KBM-7 (cell line): ENCODE measurements around the gene WWTR1.

Experiments
- DNase-seq: peaks from one replicate; pipeline ENCODE4 v3.0.0-alpha.2; 2015
- in situ Hi-C: fragments of 300-500 bp; cut with MboI; formaldehyde crosslinking; loops from 2 replicates; pipeline ENCODE4 v1.14.3; 2020; ENCODE audit warnings: low sequenced_read_pairs, low pct_unique_long_range_greater_than_20kb, mixed read lengths

The WWTR1 gene

GRCh38 chr3:149490260-149490971 is 167.4 kb downstream of the WWTR1 start:
- in situ Hi-C loops: loop anchor here (25.0 kb wide), 1 partner anchor 528 kb away; no protein-coding TSS in a partner anchor
- DNase-seq: no peak

GRCh38 chr3:149489060-149489690 is 168.7 kb downstream of the WWTR1 start:
- no peak for DNase-seq
- in situ Hi-C loops: loop anchor here (10.0 to 25.0 kb wide), 2 partner anchors 94 to 527 kb away; no protein-coding TSS in a partner anchor

GRCh38 chr3:149487598-149488197 is 170.1 kb downstream of the WWTR1 start:
- in situ Hi-C loops: loop anchor here (10.0 to 25.0 kb wide), 2 partner anchors 93 to 525 kb away; no protein-coding TSS in a partner anchor
- peak; percentile 41 for DNase-seq

- DNase-seq: no peak
- in situ Hi-C loops: loop anchor here (10.0 to 25.0 kb wide), 2 partner anchors 92 to 524 kb away; no protein-coding TSS in a partner anchor
Measured at GRCh38 chr3:149486726-149487125, 171.1 kb downstream of the WWTR1 start.

- DNase-seq: no peak
- in situ Hi-C loops: loop anchor here (10.0 to 25.0 kb wide), 2 partner anchors 87 to 519 kb away; no protein-coding TSS in a partner anchor
Measured at GRCh38 chr3:149481491-149481890, 176.3 kb downstream of the WWTR1 start.

- DNase-seq: no peak
- in situ Hi-C loops: loop anchor here (10.0 to 25.0 kb wide), 2 partner anchors 86 to 519 kb away; no protein-coding TSS in a partner anchor
Measured at GRCh38 chr3:149481056-149481455, 176.8 kb downstream of the WWTR1 start.

GRCh38 chr3:149480326-149481017 is 177.4 kb downstream of the WWTR1 start:
- in situ Hi-C loops: loop anchor here (10.0 to 25.0 kb wide), 2 partner anchors 86 to 518 kb away; no protein-coding TSS in a partner anchor
- peak; percentile 75 for DNase-seq

- in situ Hi-C loops: loop anchor here (10.0 to 25.0 kb wide), 2 partner anchors 85 to 517 kb away; no protein-coding TSS in a partner anchor
Measured at GRCh38 chr3:149479621-149480325, 178.1 kb downstream of the WWTR1 start.

GRCh38 chr3:149476225-149476624 is 181.6 kb downstream of the WWTR1 start:
- in situ Hi-C loops: loop anchor here (25.0 kb wide), 1 partner anchor 514 kb away; no protein-coding TSS in a partner anchor
- no peak for DNase-seq

More at GRCh38 chr3:149479621-149480325, 178.1 kb downstream of the WWTR1 start:
- no peak for DNase-seq

- in situ Hi-C loops: loop anchor here (25.0 kb wide), 1 partner anchor 513 kb away; no protein-coding TSS in a partner anchor
- no peak for DNase-seq
Measured at GRCh38 chr3:149475451-149476060, 182.3 kb downstream of the WWTR1 start.

- DNase-seq: no peak
- in situ Hi-C loops: no loop called here
Measured at GRCh38 chr3:149474250-149474817, 183.5 kb downstream of the WWTR1 start, which contains the start of gene TM4SF4. TSS of gene TM4SF4 (plus strand) at chr3:149474697. CDS start at chr3:149474878, 181 bp downstream.

GRCh38 chr3:149473357-149474249 is 184.2 kb downstream of the WWTR1 start:
- in situ Hi-C loops: no loop called here
- DNase-seq: no peak

- in situ Hi-C loops: no loop called here
- no peak for DNase-seq
Measured at GRCh38 chr3:149472030-149472797, 185.6 kb downstream of the WWTR1 start.

GRCh38 chr3:149470381-149470780 is 187.4 kb downstream of the WWTR1 start:
- in situ Hi-C loops: no loop called here
- no peak for DNase-seq

GRCh38 chr3:149468504-149469212 is 189.2 kb downstream of the WWTR1 start:
- in situ Hi-C loops: no loop called here
- DNase-seq: no peak
